Right lobe of liver (tissue), 6 donors: ENCODE measurements around the gene SNU13. TPM values are rescaled to one million over a fixed set of nuclear protein-coding genes. Genes with fewer than 3 reads are reported as not detected.

Experiments used
- ATAC-seq, 4 donors: fragments of 200-7000 bp; cut with Tn5 transposase; one replicate each; pipeline ENCODE4 v1.9.1; 2020; ENCODE audit warnings: mild to moderate bottlenecking in 4 of 4, moderate library complexity in 4 of 4
- DNase-seq, 3 donors: peaks; one replicate each; pipeline ENCODE4 v3.0.0-alpha.2; 2020
- H3K27ac ChIP-seq, 3 donors: fragments of 200-600 bp; one replicate each; pipeline ENCODE4 v1.8.0; 2022
- H3K27me3 ChIP-seq, 2 donors: fragments of 200-600 bp; one replicate each; pipeline ENCODE4 v1.8.0; 2022
- H3K36me3 ChIP-seq, 4 donors: fragments of 200-600 bp; sonication (generic) in 1 of 4; one replicate each; pipeline versions ENCODE4 v1.5.1 to v1.8.0; 2017 to 2022; ENCODE audit warnings: control low read depth in 1 of 4
- H3K4me1 ChIP-seq, 4 donors: fragments of 200-600 bp; sonication (generic) in 1 of 4; one replicate each; pipeline versions ENCODE4 v1.5.1 to v1.8.0; 2017 to 2022; ENCODE audit warnings: control low read depth in 1 of 4
- H3K4me3 ChIP-seq, 3 donors: fragments of 200-600 bp; one replicate each; pipeline ENCODE4 v1.8.0; 2022
- H3K9me3 ChIP-seq, 4 donors: fragments of 200-600 bp; sonication (generic) in 1 of 4; one replicate each; pipeline versions ENCODE4 v1.5.1 to v1.8.0; 2017 to 2022; ENCODE audit warnings: control low read depth in 1 of 4
- CTCF ChIP-seq, 4 donors: fragments of 200-600 bp in 3 of 4; fragments of 450-650 bp in 1 of 4; IDR thresholded peaks; one replicate each; pipeline versions ENCODE4 v1.5.1 to v1.8.0; 2016 to 2022; ENCODE audit warnings: antibody characterized with exemption in 4 of 4, mild to moderate bottlenecking in 2 of 4
- POLR2A ChIP-seq: fragments of 450-650 bp; IDR thresholded peaks from one replicate; pipeline ENCODE4 v1.6.1; 2017; ENCODE audit warnings: antibody characterized with exemption, mild to moderate bottlenecking
- WGBS: methylation state at CpG from one replicate; pipeline ENCODE4 v1.1.6; 2018; ENCODE audit warnings: low coverage, low lambda C conversion rate; ENCODE audit not compliant: insufficient coverage; ENCODE audit errors: missing lambda C conversion rate; 5-methylcytosine and 5-hydroxymethylcytosine counted together
- intact Hi-C, 2 donors: fragments of 100-400 bp; cut with DNase I; formaldehyde crosslinking; loops; one replicate each; pipeline versions ENCODE4 v1.11.2 to v1.14.1; 2022
- total RNA-seq, 6 experiments: library from RNA; depleted of rRNA in 2 of 6; stranded (reverse); fragments of >200 nt in 2 of 6; fragmentation: NEBNext Ultra II Directional in 3 of 6; extraction: Animal tissue kit (Norgen Biotek cat#: 25700) in 3 of 6; gene quantifications; one replicate each; pipeline versions ENCODE4 v1.1.0 to v1.2.4, GENCODE V29; 2016 to 2023
- donor health status: DM: no; HTN: yes; CAD: no.
- donor health status: DM: no; HTN: no; CAD: no.
- donor health status: DM: no; HTN: no; CAD: no.
- donor health status: DM: no; HTN: yes; CAD: no.
- donor health status: DM: no; HTN: yes; CAD: no.

SNU13 gene
- total RNA-seq, 6 experiments from 2014 or later: 43.1 to 65.4 (median 50.1) TPM

- WGBS: 81% methylated on average over 7 of the region's 9 CpGs
- no peak for TF ChIP-seq POLR2A
- TF ChIP-seq CTCF (IDR thresholded peaks at IDR 0.05): no peak
- intact Hi-C loops: no loop called here
These were observed 36.9 kb upstream of the SNU13 start for GRCh38 chr22:41725510-41726110.

GRCh38 chr22:41722496-41722895, 33.8 kb upstream of the SNU13 start:
- intact Hi-C loops: no loop called here
- TF ChIP-seq CTCF (IDR thresholded peaks at IDR 0.05): no peak
- TF ChIP-seq POLR2A: no peak
- 67% methylated on average over 1 of the region's 1 CpG for WGBS

More at GRCh38 chr22:41725510-41726110, 36.9 kb upstream of the SNU13 start:
- no peaks in the 10 kb centered on the region for H3K4me1 ChIP-seq
- ATAC-seq (no peak), DNase-seq (no peak)
- no peak overlapping the region for H3K4me3 ChIP-seq
- H3K27ac ChIP-seq: no peak overlapping the region
- H3K27me3 ChIP-seq: no peaks in the 10 kb centered on the region
- no peaks in the 10 kb centered on the region for H3K9me3 ChIP-seq
- H3K36me3 ChIP-seq: no peaks in the 10 kb centered on the region

GRCh38 chr22:41713004-41713403, 24.3 kb upstream of the SNU13 start:
- WGBS: 95% methylated on average over 9 of the region's 9 CpGs
- Histone ChIP-seq H3K27me3 (no peaks in the 10 kb centered on the region), H3K9me3 (no peaks in the 10 kb centered on the region), H3K27ac (no peak overlapping the region), H3K4me1 (no peaks in the 10 kb centered on the region), H3K4me3 (no peak overlapping the region), H3K36me3 (no peaks in the 10 kb centered on the region)
- intact Hi-C loops: no loop called here
- ATAC-seq: no peak
- no peak for TF ChIP-seq POLR2A
- no peak for TF ChIP-seq CTCF (IDR thresholded peaks at IDR 0.05)
- no peak for DNase-seq

More at GRCh38 chr22:41722496-41722895, 33.8 kb upstream of the SNU13 start:
- DNase-seq (no peak), ATAC-seq (no peak)
- H3K27ac ChIP-seq: no peak overlapping the region
- H3K4me3 ChIP-seq: no peak overlapping the region
- H3K36me3 ChIP-seq: no peaks in the 10 kb centered on the region
- no peaks in the 10 kb centered on the region for H3K9me3 ChIP-seq
- H3K27me3 ChIP-seq: no peaks in the 10 kb centered on the region
- no peaks in the 10 kb centered on the region for H3K4me1 ChIP-seq

GRCh38 chr22:41709341-41709740, 20.7 kb upstream of the SNU13 start:
- no peaks in the 10 kb centered on the region for H3K4me1 ChIP-seq
- intact Hi-C loops: no loop called here
- ATAC-seq: no peak
- no peaks in the 10 kb centered on the region for H3K9me3 ChIP-seq
- no peak overlapping the region for H3K4me3 ChIP-seq
- no peaks in the 10 kb centered on the region for H3K36me3 ChIP-seq
- DNase-seq: no peak
- no peak overlapping the region for H3K27ac ChIP-seq
- 84% methylated on average over 8 of the region's 10 CpGs for WGBS
- no peaks in the 10 kb centered on the region for H3K27me3 ChIP-seq
- TF ChIP-seq POLR2A (no peak), CTCF (IDR thresholded peaks at IDR 0.05) (no peak)
